GM12878 (cell line): ENCODE data around the gene RNF41. TPM values are rescaled to one million over a fixed set of nuclear protein-coding genes. Genes with fewer than 3 reads are reported as not detected.

Experiments
- ATAC-seq: fragments of 200-7000 bp; cut with Tn5 transposase; 3 replicates; pipeline ENCODE4 v1.9.1; 2020; ENCODE audit warnings: mild to moderate bottlenecking, moderate library complexity
- BruUV-seq: library from RNA; stranded (reverse); fragments of 400-500 nt; replicated peaks from 2 replicates; lab custom pipeline; 2021; lab: Mats Ljungman, UMichigan
- CTCF ChIA-PET: fragments of 300-600 bp; sonication (Branson Sonifier 250); formaldehyde crosslinking; extraction: SDS; loops from one replicate; lab custom pipeline; 2021; ENCODE audit warnings: inconsistent platforms; lab: Yijun Ruan, JAX
- POLR2A ChIA-PET: fragments of 350-600 bp; formaldehyde crosslinking; extraction: SDS; loops from one replicate; lab custom pipeline; 2021; ENCODE audit warnings: inconsistent platforms; lab: Charles Lee
- RAD21 ChIA-PET: fragments of 300-600 bp; sonication (Branson Sonifier 250); formaldehyde crosslinking; loops from one replicate; lab custom pipeline; 2023; ENCODE audit warnings: antibody characterized with exemption; ENCODE audit not compliant: unreplicated experiment; lab: Charles Lee
- SMC1A ChIA-PET: fragments of 300-600 bp; sonication (Branson Sonifier 250); formaldehyde crosslinking; loops from one replicate; lab custom pipeline; 2023; ENCODE audit not compliant: unreplicated experiment, uncharacterized antibody; lab: Charles Lee
- DNase-seq: peaks from one replicate; pipeline ENCODE4 v3.0.0-alpha.2; 2011; ENCODE audit warnings: low read depth, low spot score
- FAIRE-seq: peaks from 3 replicates; lab custom pipeline; 2011; peaks lifted over from hg19 to GRCh38; lab: Jason Lieb, UNC
- H2AFZ ChIP-seq: 2 replicates; pipeline ENCODE4 v1.6.0; 2011; ENCODE audit warnings: low read depth, low read length, control low read depth; ENCODE audit not compliant: control insufficient read depth
- H3K27ac ChIP-seq: 2 replicates; pipeline ENCODE4 v1.5.1; 2011; ENCODE audit warnings: control low read depth; ENCODE audit not compliant: control insufficient read depth, insufficient read depth
- H3K27me3 ChIP-seq, 2 experiments: replicated peaks in 1 of 2; 2 replicates each; pipeline versions ENCODE4 v1.6.0 to v1.6.1; 2011; ENCODE audit warnings: low read length in 1 of 2; ENCODE audit not compliant: control insufficient read depth in 2 of 2, insufficient read depth in 2 of 2
- H3K36me3 ChIP-seq, 2 experiments: 2 replicates each; pipeline ENCODE4 v1.5.1; 2011; ENCODE audit warnings: low read length in 1 of 2; ENCODE audit not compliant: control insufficient read depth in 2 of 2, insufficient read depth in 2 of 2
- H3K4me1 ChIP-seq: 2 replicates; pipeline ENCODE4 v1.6.1; 2011; ENCODE audit warnings: mild to moderate bottlenecking, low read length, moderate library complexity, mixed read lengths; ENCODE audit not compliant: control insufficient read depth, insufficient read depth
- H3K4me2 ChIP-seq: 2 replicates; pipeline ENCODE4 v1.6.0; 2011; ENCODE audit warnings: control low read depth; ENCODE audit not compliant: control insufficient read depth, insufficient read depth
- H3K4me3 ChIP-seq: fragments of 200-600 bp; sonication (generic); 2 replicates; pipeline ENCODE4 v1.5.1; 2016
- H3K79me2 ChIP-seq: 2 replicates; pipeline ENCODE4 v1.6.0; 2011; ENCODE audit warnings: low read length; ENCODE audit not compliant: control insufficient read depth, insufficient read depth
- H3K9ac ChIP-seq: 2 replicates; pipeline ENCODE4 v1.8.0; 2011; ENCODE audit warnings: low read length, control low read depth, mixed read lengths; ENCODE audit not compliant: control insufficient read depth, insufficient read depth
- H3K9me3 ChIP-seq: replicated peaks from 3 replicates; pipeline ENCODE4 v1.5.1; 2011; ENCODE audit warnings: mild to moderate bottlenecking, low read length; ENCODE audit not compliant: control insufficient read depth, insufficient read depth
- H4K20me1 ChIP-seq: 2 replicates; pipeline ENCODE4 v1.6.0; 2011; ENCODE audit not compliant: control insufficient read depth, insufficient read depth
- GATAD2B ChIP-seq: fragments of 450-650 bp; conservative IDR thresholded peaks from 2 replicates; pipeline ENCODE4 v1.6.1; 2017; ENCODE audit warnings: low read depth, mild to moderate bottlenecking, moderate library complexity
- POLR2AphosphoS5 ChIP-seq: IDR thresholded peaks from 2 replicates; pipeline ENCODE4 v1.6.1; 2011; ENCODE audit warnings: mild to moderate bottlenecking, low read length, inconsistent platforms
- POU2F2 ChIP-seq: IDR thresholded peaks from 3 replicates; pipeline ENCODE4 v1.6.1; 2011; ENCODE audit warnings: low read depth, mild to moderate bottlenecking, low read length, borderline replicate concordance
- TCF12 ChIP-seq: IDR thresholded peaks from 2 replicates; pipeline ENCODE4 v1.6.1; 2011; ENCODE audit warnings: low read depth, mild to moderate bottlenecking, low read length
- WGBS: methylation state at CpG from one replicate; pipeline ENCODE4 v1.1.6; 2016; ENCODE audit warnings: low lambda C conversion rate; ENCODE audit not compliant: insufficient replicate concordance, insufficient coverage; ENCODE audit errors: missing lambda C conversion rate; 5-methylcytosine and 5-hydroxymethylcytosine counted together
- in situ Hi-C: fragments of 300-500 bp; cut with MboI; formaldehyde crosslinking; loops from 9 replicates; pipeline ENCODE4 v1.14.3; 2018; ENCODE audit warnings: mixed read lengths
- intact Hi-C: fragments of 100-400 bp; cut with micrococcal nuclease; formaldehyde crosslinking; loops from one replicate; pipeline ENCODE4 v1.14.2; 2022; ENCODE audit not compliant: unreplicated experiment
- polyA plus RNA-seq, 11 experiments: library from polyadenylated mRNA; depleted of rRNA in 4 of 11; unstranded in 6 of 11; stranded (reverse) in 5 of 11; fragments of >200 nt; fragmentation: Nextera tagmentation in 4 of 11; fragmentation: Illumina TruSeq in 1 of 11; extraction: Ambion mirVana in 4 of 11; extraction: Trizol in 1 of 11; gene quantifications; 1 replicate in 1 of 11; 2 replicates in 10 of 11; pipeline versions ENCODE4 v1.2.1 to v1.2.3, GENCODE V29; 2011 to 2016; ENCODE audit warnings: inconsistent platforms in 2 of 11, missing spikeins in 2 of 11, low read depth in 1 of 11
- total RNA-seq, 4 experiments: library from RNA; depleted of rRNA in 3 of 4; stranded (reverse); fragments of >200 nt in 3 of 4; fragmentation: Illumina TruSeq in 1 of 4; extraction: Trizol in 1 of 4; gene quantifications; 2 replicates each; pipeline versions ENCODE4 v1.2.1 to v1.2.3, GENCODE V29; 2013 to 2021

The RNF41 gene
- total and polyA plus RNA-seq, 10 of the 15 experiments (the other 5 are each of a cell fraction or from before 2014, with no cell fraction given), result 11.1 to 47.8 (median 30.6) TPM

GRCh38 chr12:56160894-56161689, 60.6 kb downstream of the RNF41 start:
- SMC1A ChIA-PET, result interaction anchor here (1.3 to 2.7 kb wide), 2 partner anchors 27 to 36 kb away, joined by 3 to 12 read pairs; no protein-coding TSS in a partner anchor
- Histone ChIP-seq H3K4me2 (peak overlapping the region; percentile 98), H3K27ac (peak overlapping the region; percentile 91), H3K4me1 (peaks cover 17% of the 10 kb centered on the region), H3K9me3 (no peaks in the 10 kb centered on the region), H3K79me2 (peaks cover 39% of the 10 kb centered on the region), H3K4me3 (peak overlapping the region; percentile 90; the same call in 1 of the 2 replicates), H3K36me3 (peaks cover 23 to 30% of the 10 kb centered on the region in 2 experiments), H4K20me1 (no peaks in the 10 kb centered on the region), H3K9ac (peak overlapping the region; percentile 89; the same call in 1 of the 2 replicates), H2AFZ (no peak overlapping the region), H3K27me3 (no peaks in the 10 kb centered on the region)
- no peak for DNase-seq
- POLR2A ChIA-PET, result interaction anchor here (0.5 to 1.3 kb wide), 4 partner anchors 10 to 509 kb away, joined by 3 to 7 read pairs (median 4); no protein-coding TSS in a partner anchor
- in situ Hi-C loops, result no loop called here
- RAD21 ChIA-PET, result interaction anchor here (1.0 to 1.2 kb wide), 2 partner anchors 33 to 43 kb away, joined by 3 read pairs; partner anchors contain the start of genes ESYT1 and ZC3H10
- TF ChIP-seq GATAD2B (no peak), POLR2AphosphoS5 (peak; percentile 40; the same call in 1 of the 2 replicates), TCF12 (no peak), POU2F2 (peak; percentile 24; the same call in 1 of the 3 replicates)
- no peak for FAIRE-seq
- WGBS, result 66% methylated on average over 11 of the region's 11 CpGs
- intact Hi-C loops, result no loop called here
- CTCF ChIA-PET, result interaction anchor here (1.2 to 2.2 kb wide), 4 partner anchors 27 to 35 kb away, joined by 3 to 10 read pairs (median 6); partner anchors contain the start of gene SMARCC2
- BruUV-seq, result no TSS peak
- ATAC-seq, result no peak
